GM18499 (cell line): ENCODE measurements around the gene RFX7.
"Not testable (repeated sequence)": the region's sequence is repeated elsewhere in the genome, so short reads cannot be mapped to it uniquely, and the experiment has no call there.

Source experiments
- ATAC-seq: cut with Tn5 transposase; IDR thresholded peaks from one replicate; pipeline ENCODE4 v1.9.1; 2021; ENCODE audit warnings: moderate number of reproducible peaks; ENCODE audit not compliant: insufficient read depth, unreplicated experiment

Gene RFX7

GRCh38 chr15:56154768-56155167, 88.9 kb downstream of the RFX7 start:
- not testable (repeated sequence) for ATAC-seq

GRCh38 chr15:56150204-56150603, 93.5 kb downstream of the RFX7 start:
- no peak for ATAC-seq

- ATAC-seq, result no peak
Observed at GRCh38 chr15:56148064-56148463, 95.6 kb downstream of the RFX7 start.

- ATAC-seq, result no peak
Observed at GRCh38 chr15:56146756-56147155, 96.9 kb downstream of the RFX7 start.

- no peak for ATAC-seq
Observed at GRCh38 chr15:56128081-56128480, 115.6 kb downstream of the RFX7 start.

GRCh38 chr15:56126409-56126808, 117.3 kb downstream of the RFX7 start:
- no peak for ATAC-seq

GRCh38 chr15:56124391-56124790, 119.3 kb downstream of the RFX7 start:
- ATAC-seq, result no peak

GRCh38 chr15:56105855-56106254, 137.8 kb downstream of the RFX7 start:
- no peak for ATAC-seq

GRCh38 chr15:56102441-56102840, 141.2 kb downstream of the RFX7 start:
- no peak for ATAC-seq

- no peak for ATAC-seq
Observed at GRCh38 chr15:56099311-56099710, 144.4 kb downstream of the RFX7 start.

GRCh38 chr15:56098195-56098863, 145.3 kb downstream of the RFX7 start:
- ATAC-seq, result no peak

GRCh38 chr15:56095406-56095805, 148.3 kb downstream of the RFX7 start:
- no peak for ATAC-seq

GRCh38 chr15:56094171-56094570, 149.5 kb downstream of the RFX7 start:
- no peak for ATAC-seq

GRCh38 chr15:56088389-56088788, 155.3 kb downstream of the RFX7 start:
- ATAC-seq, result no peak

- no peak for ATAC-seq
Observed at GRCh38 chr15:56086566-56086965, 157.1 kb downstream of the RFX7 start.

- no peak for ATAC-seq
Observed at GRCh38 chr15:56082263-56082761, 161.4 kb downstream of the RFX7 start.

GRCh38 chr15:56077081-56077480, 166.6 kb downstream of the RFX7 start:
- ATAC-seq, result no peak

- no peak for ATAC-seq
Observed at GRCh38 chr15:56076640-56077039, 167.0 kb downstream of the RFX7 start.

- no peak for ATAC-seq
Observed at GRCh38 chr15:56074481-56075265, 169.0 kb downstream of the RFX7 start.

GRCh38 chr15:56064152-56064551, 179.5 kb downstream of the RFX7 start:
- ATAC-seq, result no peak

GRCh38 chr15:56059716-56060115, 184.0 kb downstream of the RFX7 start:
- no peak for ATAC-seq

- ATAC-seq, result no peak
Observed at GRCh38 chr15:56058986-56059385, 184.7 kb downstream of the RFX7 start.
